ACC112 (cell line): ENCODE results near the gene TMCO4.
"Not testable (repeated sequence)": the region's sequence is repeated elsewhere in the genome, so short reads cannot be mapped to it uniquely, and the experiment has no call there.

Experiments used
- H2AFZ ChIP-seq: fragments of 200-600 bp; sonication (generic); one replicate; pipeline ENCODE4 v1.6.0; 2017; ENCODE audit warnings: antibody characterized with exemption, low read length; ENCODE audit not compliant: unreplicated experiment
- H3K27ac ChIP-seq: fragments of 200-600 bp; sonication (generic); 2 replicates; pipeline ENCODE4 v1.5.1; 2014; ENCODE audit warnings: low read depth, mild to moderate bottlenecking, antibody characterized with exemption, low read length, moderate library complexity
- H3K27me3 ChIP-seq: fragments of 200-600 bp; sonication (generic); 2 replicates; pipeline ENCODE4 v1.6.1; 2014; ENCODE audit warnings: mild to moderate bottlenecking, antibody characterized with exemption, low read length, moderate library complexity, mixed read lengths; ENCODE audit not compliant: insufficient read depth
- H3K36me3 ChIP-seq: fragments of 200-600 bp; sonication (generic); 2 replicates; pipeline ENCODE4 v1.6.1; 2016; ENCODE audit warnings: mild to moderate bottlenecking, antibody characterized with exemption, low read length, moderate library complexity, mixed read lengths; ENCODE audit not compliant: insufficient read depth
- H3K4me1 ChIP-seq: fragments of 200-600 bp; sonication (generic); one replicate; pipeline ENCODE4 v1.6.1; 2016; ENCODE audit warnings: low read length, mixed read lengths; ENCODE audit not compliant: insufficient read depth, unreplicated experiment, control insufficient read depth
- H3K4me3 ChIP-seq: fragments of 200-600 bp; sonication (generic); 2 replicates; pipeline ENCODE4 v1.5.1; 2014; ENCODE audit warnings: mild to moderate bottlenecking, low read depth, low read length
- H3K79me2 ChIP-seq: fragments of 200-600 bp; sonication (generic); one replicate; pipeline ENCODE4 v1.6.0; 2016; ENCODE audit warnings: low read length; ENCODE audit not compliant: control insufficient read depth, unreplicated experiment, insufficient read depth

TMCO4 gene

DNA sequence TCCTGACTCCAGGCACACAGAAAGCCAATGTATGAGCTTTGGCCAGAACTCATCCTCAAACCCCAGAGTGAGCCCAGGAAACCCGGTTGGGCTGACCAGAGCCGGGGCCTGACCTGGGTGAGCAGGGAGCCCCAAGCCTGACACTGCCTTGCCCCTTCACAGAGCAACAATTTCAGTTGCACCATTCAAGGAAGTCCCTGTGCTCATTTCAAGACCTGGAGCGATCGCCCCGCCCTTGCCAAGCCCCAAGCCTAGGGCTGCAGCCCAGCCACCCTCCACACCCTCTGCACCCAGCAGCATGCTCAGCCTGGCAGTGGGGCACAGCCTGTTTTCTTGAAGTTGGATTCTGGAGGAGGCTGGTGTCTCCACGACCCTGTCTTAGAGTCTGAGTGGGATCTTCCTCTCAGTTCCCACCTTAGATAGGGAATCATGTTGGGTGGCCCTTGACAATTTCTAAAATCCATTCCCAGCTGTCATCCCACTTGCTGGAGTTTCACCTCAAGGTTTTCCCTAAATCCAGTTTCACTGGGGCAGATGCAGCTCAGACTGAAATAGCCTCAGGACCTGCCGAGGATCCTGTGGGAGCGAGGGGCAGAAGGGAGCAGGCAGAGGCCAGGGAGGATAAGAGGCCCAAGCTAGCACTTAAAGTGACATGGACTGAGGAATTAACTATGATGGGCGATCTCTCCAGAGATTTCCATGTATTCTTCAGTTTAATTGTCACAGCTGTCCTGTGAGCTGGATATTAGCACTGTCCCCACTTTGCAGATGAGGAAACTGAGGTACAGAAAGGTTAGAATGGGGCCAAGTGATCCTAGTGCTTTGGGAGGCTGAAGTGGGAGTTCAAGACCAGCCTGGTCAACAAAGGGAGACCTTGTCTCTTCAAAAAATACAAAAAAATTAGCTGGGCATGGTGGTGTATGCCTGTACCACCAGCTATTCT, 153.1 kb downstream of the TMCO4 start:
- H3K79me2 ChIP-seq, result peaks cover 50% of the 10 kb centered on the region
- H3K4me1 ChIP-seq, result peaks cover 41% of the 10 kb centered on the region
- H3K27ac ChIP-seq, result no peak overlapping the region
- H2AFZ ChIP-seq, result no peak overlapping the region
- no peaks in the 10 kb centered on the region for H3K36me3 ChIP-seq
- H3K4me3 ChIP-seq, result peak overlapping the region; percentile 96; the same call in 1 of the 2 replicates
- no peaks in the 10 kb centered on the region for H3K27me3 ChIP-seq

DNA sequence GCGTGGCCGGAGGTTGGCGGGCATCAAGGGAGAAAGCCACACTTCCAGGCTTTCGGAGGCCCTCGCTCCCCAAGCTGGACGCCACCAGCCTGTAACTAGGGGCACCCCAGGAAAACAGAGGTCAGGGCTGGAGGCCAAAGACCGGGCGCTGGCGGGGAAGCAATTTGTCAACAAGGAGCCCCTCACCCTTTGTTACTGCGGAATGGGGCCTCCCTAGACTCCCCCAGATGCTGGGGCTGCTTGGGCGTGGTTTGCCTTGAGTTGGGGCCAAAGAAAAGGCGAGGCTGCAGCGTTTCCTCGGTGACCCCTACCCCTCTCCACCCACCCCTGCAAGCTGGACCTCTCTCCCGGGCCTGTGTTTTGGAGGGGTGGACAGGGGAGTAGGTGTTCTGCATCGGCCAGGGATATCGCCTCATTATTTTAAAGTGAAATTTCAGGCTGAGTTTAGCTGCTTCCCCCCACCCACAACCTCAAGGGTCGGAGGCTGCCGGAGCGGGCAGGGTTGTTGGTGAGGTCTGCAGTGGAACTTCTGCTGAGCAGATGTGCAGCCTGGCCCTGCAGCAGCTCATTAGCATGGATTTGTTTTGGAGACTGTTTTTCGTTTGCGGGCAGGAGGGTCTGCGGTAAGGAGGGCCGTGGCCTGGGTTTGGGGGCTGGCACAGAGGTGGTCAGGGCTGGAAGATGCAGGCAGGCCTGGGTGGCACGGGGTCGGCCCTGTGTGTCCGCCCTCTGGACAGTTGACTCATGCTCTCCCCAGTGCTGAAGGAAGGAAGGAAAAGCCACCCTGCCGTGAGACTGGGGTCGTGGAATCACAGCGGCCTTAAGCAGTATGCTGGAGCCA, 154.1 kb downstream of the TMCO4 start:
- no peaks in the 10 kb centered on the region for H3K27me3 ChIP-seq
- peak overlapping the region; percentile 96 for H3K4me3 ChIP-seq
- H3K36me3 ChIP-seq, result no peaks in the 10 kb centered on the region
- peak overlapping the region; percentile 21; the same call in 1 of the 2 replicates for H3K27ac ChIP-seq
- H3K4me1 ChIP-seq, result peaks cover 33% of the 10 kb centered on the region
- H3K79me2 ChIP-seq, result peaks cover 50% of the 10 kb centered on the region
- peak overlapping the region; percentile 52 for H2AFZ ChIP-seq

DNA sequence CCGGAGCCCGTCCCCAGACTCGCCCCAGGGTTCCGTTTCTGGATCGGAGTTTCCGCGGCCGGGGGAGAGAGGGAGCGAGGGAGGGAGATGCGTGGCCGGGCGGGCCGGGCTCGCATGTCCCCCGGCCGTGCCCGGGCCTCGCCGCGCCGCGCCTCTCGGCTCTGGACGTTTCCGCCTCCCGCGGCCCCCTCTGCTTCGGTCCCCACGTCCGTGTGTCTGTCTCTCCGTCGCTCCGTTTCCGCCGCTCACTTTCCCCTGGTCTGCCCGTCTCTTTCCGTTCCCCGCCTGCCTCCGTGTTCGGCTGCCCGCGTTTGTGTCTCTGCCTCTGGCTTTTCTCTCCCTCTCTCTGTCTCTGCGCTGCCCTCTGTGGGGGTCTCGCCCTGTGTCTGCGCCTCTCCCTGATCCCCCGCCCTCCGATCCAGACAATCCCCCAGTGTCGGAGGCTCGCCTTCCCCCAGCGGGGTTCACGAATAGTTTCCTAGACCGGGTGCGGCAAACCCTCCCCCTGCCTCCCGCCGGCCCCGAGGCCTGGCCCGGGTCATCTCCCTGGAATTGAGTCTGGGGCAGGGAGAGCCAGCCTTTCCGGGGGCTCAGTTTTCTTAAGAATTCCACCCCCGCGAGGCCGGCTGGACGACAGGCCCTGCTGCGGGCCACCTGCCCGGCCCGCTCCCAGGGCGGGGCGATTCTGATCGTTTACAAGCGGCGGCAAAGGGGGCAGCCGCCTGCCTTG, 154.9 kb downstream of the TMCO4 start:
- Histone ChIP-seq H3K4me3 (peak overlapping the region; percentile 96), H2AFZ (peak overlapping the region; percentile 65), H3K27ac (peak overlapping the region; percentile 21), H3K79me2 (peaks cover 44% of the 10 kb centered on the region), H3K27me3 (no peaks in the 10 kb centered on the region), H3K36me3 (no peaks in the 10 kb centered on the region), H3K4me1 (peaks cover 33% of the 10 kb centered on the region)

DNA sequence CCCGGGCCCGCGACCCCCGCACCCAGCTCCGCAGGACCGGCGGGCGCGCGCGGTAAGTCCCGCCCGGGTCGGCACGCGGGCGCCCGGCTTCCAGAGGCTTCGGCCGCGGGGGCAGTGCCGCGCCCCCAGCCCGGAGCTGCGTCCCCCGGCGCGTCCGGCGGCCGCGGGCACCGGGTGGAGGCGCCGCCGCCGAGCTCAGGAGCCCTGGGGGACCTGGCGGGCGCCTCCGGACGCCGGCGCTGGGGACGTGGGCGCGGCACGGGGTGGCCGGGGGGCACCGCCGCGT, 155.4 kb downstream of the TMCO4 start:
- Histone ChIP-seq H3K27ac (peak overlapping the region; percentile 21; the same call in 1 of the 2 replicates), H3K4me1 (peaks cover 33% of the 10 kb centered on the region), H3K36me3 (no peaks in the 10 kb centered on the region), H2AFZ (peak overlapping the region; percentile 65), H3K79me2 (peaks cover 41% of the 10 kb centered on the region), H3K27me3 (no peaks in the 10 kb centered on the region), H3K4me3 (peak overlapping the region; percentile 96)

DNA sequence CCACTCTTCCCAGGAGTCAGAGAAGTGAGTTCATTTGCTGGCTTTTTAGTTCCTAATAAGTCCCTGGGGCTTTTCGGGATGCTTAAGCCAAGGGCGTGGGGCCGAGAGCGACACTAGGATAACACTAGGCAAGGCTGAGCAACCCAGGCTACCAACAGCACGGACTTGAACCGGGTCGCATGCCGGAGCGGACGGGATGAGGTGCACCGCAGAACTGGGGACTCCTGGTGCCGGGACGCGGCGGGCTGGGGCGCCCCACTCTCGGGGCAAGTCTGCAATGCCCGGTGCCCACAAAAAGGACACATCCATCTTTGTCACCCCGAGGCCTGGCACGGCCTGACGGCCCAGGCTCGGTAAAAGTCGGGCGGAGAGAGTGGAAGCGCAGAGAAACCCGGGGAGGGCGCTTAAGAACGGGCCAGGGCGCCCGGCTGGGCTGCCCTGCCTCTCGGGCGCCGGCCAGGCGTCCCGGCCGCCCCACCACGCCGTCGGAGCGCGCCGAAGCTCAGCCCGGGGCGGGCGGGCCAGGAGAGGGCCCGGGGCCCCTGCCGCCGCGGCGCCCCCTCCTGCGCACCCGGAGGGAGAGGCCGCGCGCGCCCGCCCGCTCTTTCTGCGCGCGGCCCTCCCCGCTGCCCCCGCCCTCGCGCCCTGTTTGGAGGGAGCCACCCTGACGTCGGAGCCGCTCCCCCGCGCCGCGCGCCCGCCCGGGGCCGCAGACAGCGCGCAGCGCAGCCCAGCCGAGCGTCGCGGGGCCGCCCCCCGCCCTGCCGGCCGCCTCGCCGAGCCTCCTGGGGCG, 155.9 kb downstream of the TMCO4 start, which contains the start of gene NBL1:
TSS of gene NBL1 (plus strand) at position 710 of the 793 bp plus-strand sequence. CDS start 10,720 bp downstream, outside the sequence.
- peak within 1 kb of the TSS; percentile 30 for H3K27ac ChIP-seq
- H3K4me1 ChIP-seq, result peaks cover 33% of the 10 kb centered on the region
- H2AFZ ChIP-seq, result peak within 1 kb of the TSS; percentile 86
- peaks cover 38% of the 10 kb centered on the region for H3K79me2 ChIP-seq
- H3K27me3 ChIP-seq, result no peaks in the 10 kb centered on the region
- peak within 1 kb of the TSS; percentile 96 for H3K4me3 ChIP-seq
- H3K36me3 ChIP-seq, result no peaks in the 10 kb centered on the region

DNA sequence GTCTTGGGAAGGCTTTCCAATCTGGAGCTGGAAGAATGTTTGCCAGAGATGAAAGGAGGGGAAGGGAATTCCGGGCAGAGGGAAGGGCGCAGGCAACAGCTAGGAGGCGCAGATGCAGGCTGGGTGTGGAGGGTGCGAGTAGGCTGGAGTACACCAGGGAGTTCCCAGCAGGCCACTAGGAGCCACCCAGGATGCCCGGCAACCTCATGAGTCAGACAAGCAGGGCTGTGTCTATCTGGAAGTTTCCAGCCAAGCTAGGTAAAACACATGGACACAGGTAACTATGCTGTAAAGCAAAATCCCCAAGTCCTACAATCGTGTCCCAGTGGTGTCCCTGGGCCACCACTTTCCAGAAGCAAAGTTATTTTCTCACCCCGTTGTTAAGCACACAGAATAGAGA, 156.6 kb downstream of the TMCO4 start:
- Histone ChIP-seq H3K4me3 (peak overlapping the region; percentile 82), H3K27ac (peak overlapping the region; percentile 30; the same call in 1 of the 2 replicates), H3K27me3 (no peaks in the 10 kb centered on the region), H3K79me2 (peaks cover 31% of the 10 kb centered on the region), H2AFZ (no peak overlapping the region), H3K36me3 (no peaks in the 10 kb centered on the region), H3K4me1 (peaks cover 29% of the 10 kb centered on the region)

DNA sequence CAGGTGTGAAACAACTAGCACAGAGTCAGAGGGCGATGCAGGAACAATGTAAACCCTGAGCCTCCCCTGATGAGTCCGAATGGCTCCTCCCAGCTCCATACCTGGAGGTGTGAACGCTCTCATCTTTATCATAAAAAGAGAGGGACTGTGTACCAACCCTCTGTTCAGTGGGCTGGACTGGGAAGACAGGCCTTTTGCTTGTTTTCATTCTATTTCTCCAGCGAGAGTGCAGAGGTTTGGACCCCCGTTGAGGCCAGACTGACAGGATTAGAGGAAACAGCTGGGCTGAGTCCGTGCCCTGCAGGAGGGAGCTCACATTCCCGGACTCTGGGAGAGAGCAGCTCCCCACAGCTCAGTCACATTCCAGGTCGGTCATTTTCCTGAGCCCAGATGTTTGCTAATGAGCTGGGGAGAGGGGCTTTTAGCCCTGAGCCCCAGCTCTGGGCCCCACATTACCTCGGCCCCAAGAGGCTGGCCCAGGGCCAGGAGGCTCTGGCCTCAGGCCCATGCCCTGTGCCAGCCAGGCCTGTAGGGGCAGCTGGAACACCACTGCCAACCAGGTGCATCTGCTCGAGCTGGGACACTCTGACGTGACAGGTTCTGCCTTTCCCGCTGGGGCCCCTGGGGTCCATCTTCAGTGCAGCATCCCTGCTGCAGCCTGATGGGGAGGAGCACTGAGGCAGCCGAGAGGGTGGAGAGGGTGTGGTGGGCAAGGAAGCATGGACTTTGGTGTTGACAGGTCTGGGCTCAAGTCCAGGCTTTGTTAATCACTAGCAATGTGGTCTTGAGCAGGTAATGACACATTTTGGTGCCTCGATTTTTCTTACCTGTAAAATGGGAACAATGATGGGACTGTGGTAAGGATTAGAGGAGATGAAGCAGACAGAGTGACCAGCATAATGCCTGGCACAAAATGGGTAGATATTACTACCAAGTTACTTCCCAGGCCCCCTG, 159.1 kb downstream of the TMCO4 start:
- no peaks in the 10 kb centered on the region for H3K36me3 ChIP-seq

DNA sequence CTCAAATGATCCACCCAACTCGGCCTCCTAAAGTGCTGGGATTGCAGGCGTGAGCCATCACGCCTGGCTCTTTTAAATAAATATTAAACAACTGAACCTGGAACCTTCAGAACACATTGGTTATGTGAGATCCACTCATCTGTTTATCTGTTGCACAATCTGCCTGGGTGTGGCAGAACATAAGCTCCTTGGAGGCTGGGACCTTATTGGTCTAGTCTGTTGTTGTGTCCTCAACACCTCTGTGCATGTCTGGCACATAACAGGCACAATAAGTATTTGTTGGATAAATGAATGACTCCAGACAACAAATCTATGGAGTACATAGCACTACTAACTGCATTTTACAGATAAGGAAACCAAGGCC, 159.7 kb downstream of the TMCO4 start:
- H3K79me2 ChIP-seq, result peaks cover 2% of the 10 kb centered on the region
- peaks cover 25% of the 10 kb centered on the region for H3K4me1 ChIP-seq
- H3K36me3 ChIP-seq, result no peaks in the 10 kb centered on the region
- H2AFZ ChIP-seq, result no peak overlapping the region
- H3K27me3 ChIP-seq, result no peaks in the 10 kb centered on the region
- H3K4me3 ChIP-seq, result no peak overlapping the region
- no peak overlapping the region for H3K27ac ChIP-seq

More for the DNA sequence above, 159.1 kb downstream of the TMCO4 start:
- H3K4me3 ChIP-seq, result no peak overlapping the region
- peaks cover 7% of the 10 kb centered on the region for H3K79me2 ChIP-seq
- no peaks in the 10 kb centered on the region for H3K27me3 ChIP-seq
- no peak overlapping the region for H3K27ac ChIP-seq
- H3K4me1 ChIP-seq, result peaks cover 22% of the 10 kb centered on the region
- no peak overlapping the region for H2AFZ ChIP-seq

DNA sequence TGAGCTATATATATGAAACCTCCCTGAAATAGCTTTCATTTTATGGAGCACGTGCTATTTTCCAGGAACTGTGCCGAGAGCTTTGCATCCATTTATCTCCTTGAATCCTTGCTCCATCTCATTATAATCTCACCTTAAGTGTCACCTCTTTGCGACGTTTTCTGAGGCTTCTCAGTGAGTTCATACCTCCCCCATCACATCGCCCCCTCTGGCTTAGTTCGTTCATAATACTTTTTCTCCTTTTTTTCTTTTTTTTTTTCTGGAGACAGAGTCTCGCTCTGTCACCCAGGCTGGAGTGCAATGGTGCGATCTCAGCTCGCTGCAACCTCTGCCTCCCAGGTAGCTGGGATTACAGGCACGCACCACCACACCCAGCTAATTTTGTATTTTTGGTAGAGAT, 160.5 kb downstream of the TMCO4 start:
- H3K4me1 ChIP-seq, result peaks cover 25% of the 10 kb centered on the region
- not testable (repeated sequence) for H3K4me3 ChIP-seq, H2AFZ ChIP-seq, H3K27ac ChIP-seq, H3K36me3 ChIP-seq, H3K27me3 ChIP-seq, H3K79me2 ChIP-seq
